Amygdala (tissue), 56 donors: ENCODE results near the gene SLC24A3.

Source experiments
- DNase-seq, 56 donors: peaks; one replicate each; lab custom pipeline; 2025; lab: John Stamatoyannopoulos, UW

The SLC24A3 gene

GRCh38 chr20:19268426-19268825 lies 56.0 kb downstream of the SLC24A3 start:
- no peak for DNase-seq

- no peak for DNase-seq
Observed at GRCh38 chr20:19269737-19270340, 57.4 kb downstream of the SLC24A3 start.

GRCh38 chr20:19271879-19272651 lies 59.6 kb downstream of the SLC24A3 start:
- no peak for DNase-seq

GRCh38 chr20:19272976-19273654 lies 60.7 kb downstream of the SLC24A3 start:
- DNase-seq = no peak

GRCh38 chr20:19274001-19274400 lies 61.6 kb downstream of the SLC24A3 start:
- no peak for DNase-seq

- no peak for DNase-seq
Observed at GRCh38 chr20:19274412-19275015, 62.1 kb downstream of the SLC24A3 start.

- DNase-seq = no peak
Observed at GRCh38 chr20:19275038-19275629, 62.7 kb downstream of the SLC24A3 start.

- DNase-seq = peak in 37 of 56 donors; percentile 4 to 68 (median 38)
Observed at GRCh38 chr20:19275630-19276071, 63.2 kb downstream of the SLC24A3 start.

- no peak for DNase-seq
Observed at GRCh38 chr20:19277381-19277780, 64.9 kb downstream of the SLC24A3 start.

GRCh38 chr20:19283490-19284025 lies 71.1 kb downstream of the SLC24A3 start:
- DNase-seq = no peak

- no peak for DNase-seq
Observed at GRCh38 chr20:19284400-19285178, 72.1 kb downstream of the SLC24A3 start.

GRCh38 chr20:19285436-19285835 lies 73.0 kb downstream of the SLC24A3 start:
- no peak for DNase-seq

GRCh38 chr20:19288061-19288460 lies 75.6 kb downstream of the SLC24A3 start:
- DNase-seq = no peak

- no peak for DNase-seq
Observed at GRCh38 chr20:19288636-19289035, 76.2 kb downstream of the SLC24A3 start.

GRCh38 chr20:19289451-19289850 lies 77.0 kb downstream of the SLC24A3 start:
- no peak for DNase-seq

GRCh38 chr20:19291024-19291817 lies 78.8 kb downstream of the SLC24A3 start:
- DNase-seq = no peak

GRCh38 chr20:19291818-19292132 lies 79.3 kb downstream of the SLC24A3 start:
- DNase-seq = no peak

- no peak for DNase-seq
Observed at GRCh38 chr20:19292254-19292653, 79.8 kb downstream of the SLC24A3 start.

- no peak for DNase-seq
Observed at GRCh38 chr20:19295076-19295475, 82.6 kb downstream of the SLC24A3 start.
